Measurements from ENCODE around the gene FIS1.
A peak's percentile ranks its signal among the peaks of the same experiment; 100 is the strongest.
"Not testable (repeated sequence)": the region's sequence is repeated elsewhere in the genome, so short reads cannot be mapped to it uniquely, and the experiment has no call there.

The FIS1 gene

GRCh38 chr7:101244375-101245146 lies at the start of gene FIS1:
Gene FIS1 (minus strand): TSS chr7:101245081. CDS start chr7:101245004, 77 bp downstream.
- peak; percentile 87 for DNase-seq

- no peak for DNase-seq
These were observed 49.4 kb upstream of the FIS1 start for GRCh38 chr7:101294039-101294831.

DNA sequence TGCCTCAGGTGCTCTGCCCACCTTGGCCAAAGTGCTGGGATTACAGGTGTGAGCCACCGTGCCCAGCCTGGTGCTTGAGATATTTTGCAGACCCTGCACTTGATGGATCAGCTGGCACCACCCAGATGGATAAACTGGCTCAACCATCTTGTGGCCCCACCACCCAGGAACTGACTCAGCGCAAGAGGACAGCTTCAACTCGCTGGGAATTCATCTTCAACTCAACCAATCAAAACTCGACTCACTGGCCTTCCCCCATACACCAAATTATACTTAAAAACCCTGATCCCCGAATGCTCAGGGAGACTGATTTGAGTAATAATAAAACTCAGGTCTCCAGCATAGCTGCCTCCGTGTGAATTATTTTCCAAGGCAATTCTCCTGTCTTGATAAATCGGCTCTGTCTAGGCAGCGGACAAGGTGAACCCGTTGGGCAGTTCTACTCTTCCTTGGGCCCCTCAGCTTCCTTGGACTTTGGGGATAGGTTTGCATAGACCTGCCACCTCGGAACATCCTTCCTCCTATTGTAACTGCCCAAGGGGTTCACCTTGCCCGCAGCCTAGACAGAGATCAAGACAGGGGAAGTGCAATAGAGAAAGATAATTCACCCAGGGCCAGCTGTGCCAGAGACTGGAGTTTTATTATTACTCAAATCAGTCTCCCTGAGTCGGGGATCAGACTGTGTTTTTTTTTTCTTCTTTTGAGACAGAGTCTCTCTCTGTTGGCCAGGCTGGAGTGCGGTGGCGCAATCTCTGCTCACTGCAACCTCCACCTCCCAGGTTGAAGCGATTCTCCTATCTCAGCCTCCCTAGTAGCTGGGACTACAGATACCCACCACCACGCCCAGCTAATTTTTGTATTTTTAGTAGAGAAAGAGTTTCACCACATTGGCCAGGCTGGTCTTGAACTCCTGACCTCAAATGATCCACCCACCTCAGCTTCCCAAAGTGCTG lies 48.5 kb upstream of the FIS1 start:
- DNase-seq, result not testable (repeated sequence)

GRCh38 chr7:101292566-101292965 lies 47.7 kb upstream of the FIS1 start:
- DNase-seq, result not testable (repeated sequence)

- not testable (repeated sequence) for DNase-seq
These were observed 45.5 kb upstream of the FIS1 start for GRCh38 chr7:101290186-101291037.

- DNase-seq, result not testable (repeated sequence)
These were observed 44.8 kb upstream of the FIS1 start for GRCh38 chr7:101289687-101290086.

- no peak for DNase-seq
These were observed 43.6 kb upstream of the FIS1 start for GRCh38 chr7:101288439-101288838.

- DNase-seq, result no peak
These were observed 42.2 kb upstream of the FIS1 start for GRCh38 chr7:101287032-101287431.

GRCh38 chr7:101285880-101286279 lies 41.0 kb upstream of the FIS1 start:
- DNase-seq, result not testable (repeated sequence)

- no peak for DNase-seq
These were observed 40.3 kb upstream of the FIS1 start for GRCh38 chr7:101285171-101285570.

DNA sequence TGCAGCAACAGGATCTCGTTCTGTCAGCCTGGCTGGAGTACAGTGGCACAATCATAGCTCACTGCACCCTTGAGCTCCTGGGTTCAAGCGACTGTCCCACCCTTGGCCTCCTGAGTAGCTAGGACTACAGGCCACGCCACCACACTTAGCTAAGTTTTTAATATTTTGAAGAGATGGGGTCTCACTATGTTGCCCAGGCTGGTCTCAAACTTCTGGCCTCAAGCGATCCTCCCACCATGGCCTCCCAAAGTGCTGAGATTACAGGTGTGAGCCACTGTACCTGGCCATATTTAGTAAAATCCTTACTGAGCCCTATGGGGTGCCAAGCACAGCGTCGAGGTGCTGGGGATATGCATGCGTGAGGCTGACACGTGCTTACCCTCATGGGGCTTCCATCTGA lies 36.0 kb upstream of the FIS1 start:
- DNase-seq, result not testable (repeated sequence)

GRCh38 chr7:101278461-101279292 lies 33.8 kb upstream of the FIS1 start:
- no peak for DNase-seq

DNA sequence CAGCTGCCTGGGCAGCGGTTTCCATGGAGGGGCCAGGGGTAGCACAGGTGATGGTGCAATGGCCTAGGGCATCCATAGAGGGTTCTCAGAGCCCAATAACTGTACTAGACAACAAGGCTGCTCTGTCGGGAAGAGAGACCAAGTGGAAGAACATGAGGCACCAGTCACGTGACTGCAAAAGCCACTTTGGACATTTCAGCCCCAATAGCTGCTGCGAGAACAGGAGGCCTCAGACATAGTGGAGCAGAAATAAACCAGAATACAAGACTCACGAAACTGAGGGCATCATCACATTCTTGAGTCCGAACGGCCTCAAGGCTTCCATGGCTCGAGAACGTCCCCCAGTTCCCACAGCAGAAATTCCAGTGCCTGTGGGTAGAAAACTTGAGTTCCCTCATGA lies 32.3 kb upstream of the FIS1 start:
- no peak for DNase-seq

GRCh38 chr7:101273206-101273605 lies 28.3 kb upstream of the FIS1 start:
- DNase-seq, result no peak

DNA sequence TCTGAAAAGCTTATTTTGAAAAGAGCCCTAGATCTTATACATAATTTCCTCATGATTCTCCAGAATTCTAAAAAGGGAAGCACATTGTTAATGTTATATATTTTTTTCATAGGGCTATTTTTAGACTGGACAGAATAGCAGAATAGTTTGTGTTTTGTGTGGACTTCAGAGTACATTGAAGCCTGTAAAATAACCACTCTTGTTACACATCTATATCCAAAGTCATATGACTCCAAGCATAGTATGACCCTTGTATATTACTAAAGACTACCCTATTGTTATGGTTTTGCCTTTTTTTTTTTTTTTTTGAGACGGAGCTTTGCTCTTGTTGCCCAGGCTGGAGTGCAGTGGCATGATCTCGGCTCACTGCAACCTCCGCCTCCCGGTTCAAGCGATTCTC lies 26.1 kb upstream of the FIS1 start:
- no peak for DNase-seq

GRCh38 chr7:101269664-101270063 lies 24.8 kb upstream of the FIS1 start:
- DNase-seq, result no peak

DNA sequence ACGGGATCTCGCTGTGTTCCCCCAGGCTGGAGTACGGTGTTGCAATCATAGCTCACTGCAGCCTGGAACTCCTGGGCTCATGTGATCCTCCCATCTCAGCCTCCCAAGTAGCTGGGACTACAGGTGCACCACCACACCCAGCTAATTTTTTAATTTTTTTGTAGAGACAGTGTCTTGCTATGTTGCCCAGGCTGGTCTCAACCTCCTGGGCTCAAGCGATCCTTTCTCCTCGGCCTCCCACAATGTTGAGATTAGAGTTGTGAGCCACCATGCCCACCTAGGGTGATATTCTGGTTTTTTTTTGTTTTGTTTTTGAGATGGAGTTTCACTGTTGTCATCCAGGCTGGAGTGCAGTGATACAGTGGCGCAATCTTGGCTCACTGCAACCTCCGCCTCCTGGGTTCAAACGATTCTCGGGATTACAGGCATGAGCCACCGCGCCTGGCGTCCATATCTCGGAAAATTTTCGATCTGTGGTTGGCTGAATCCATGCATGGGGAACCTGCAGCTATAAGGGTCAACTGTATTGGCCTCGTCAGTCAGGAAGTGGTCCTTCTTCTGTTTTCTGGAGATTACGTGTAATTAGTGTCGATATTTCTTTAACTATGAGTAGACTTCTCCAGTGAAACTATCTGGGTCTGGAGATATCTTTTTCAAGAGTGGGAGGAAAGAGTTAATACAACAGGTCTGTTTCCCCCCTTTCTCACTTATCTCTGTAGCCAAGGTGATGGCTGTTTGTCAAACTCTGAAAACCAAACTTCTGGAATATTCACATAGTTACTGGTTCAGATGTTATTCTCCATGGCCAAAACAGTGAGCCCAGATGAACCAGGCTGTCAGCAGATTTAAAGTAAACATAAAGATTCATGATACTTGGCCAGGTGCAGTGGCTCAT lies 21.0 kb upstream of the FIS1 start:
- DNase-seq, result no peak

DNA sequence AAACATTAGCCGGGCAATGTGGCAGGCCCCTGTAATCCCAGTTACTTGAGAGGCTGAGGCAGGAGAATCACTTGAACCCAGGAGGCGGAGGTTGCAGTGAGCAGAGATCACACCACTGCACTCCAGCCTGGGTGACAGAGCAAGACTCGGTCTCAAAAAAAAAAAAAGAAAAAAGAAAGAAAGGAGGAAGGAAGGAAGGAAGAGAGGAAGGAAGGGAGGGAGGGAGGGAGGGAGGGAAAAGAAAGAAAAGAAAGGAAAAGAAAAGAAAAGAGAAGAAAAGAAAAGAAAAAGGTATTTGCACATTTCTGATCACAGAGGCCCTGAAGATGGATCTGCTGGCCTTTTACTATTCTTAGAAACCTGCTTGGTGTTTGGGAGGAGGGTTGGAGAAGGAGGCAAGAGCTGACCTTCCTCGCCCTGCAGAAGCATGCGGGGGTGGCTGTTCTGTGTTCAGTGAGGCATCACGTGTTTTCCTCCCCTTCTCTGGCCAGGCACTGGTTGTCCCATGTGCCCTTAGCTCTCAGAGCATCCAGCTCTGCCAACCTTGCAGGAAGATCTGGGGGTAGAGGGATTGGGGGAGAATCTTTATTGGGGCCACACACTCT lies 19.3 kb upstream of the FIS1 start:
- DNase-seq, result not testable (repeated sequence)

DNA sequence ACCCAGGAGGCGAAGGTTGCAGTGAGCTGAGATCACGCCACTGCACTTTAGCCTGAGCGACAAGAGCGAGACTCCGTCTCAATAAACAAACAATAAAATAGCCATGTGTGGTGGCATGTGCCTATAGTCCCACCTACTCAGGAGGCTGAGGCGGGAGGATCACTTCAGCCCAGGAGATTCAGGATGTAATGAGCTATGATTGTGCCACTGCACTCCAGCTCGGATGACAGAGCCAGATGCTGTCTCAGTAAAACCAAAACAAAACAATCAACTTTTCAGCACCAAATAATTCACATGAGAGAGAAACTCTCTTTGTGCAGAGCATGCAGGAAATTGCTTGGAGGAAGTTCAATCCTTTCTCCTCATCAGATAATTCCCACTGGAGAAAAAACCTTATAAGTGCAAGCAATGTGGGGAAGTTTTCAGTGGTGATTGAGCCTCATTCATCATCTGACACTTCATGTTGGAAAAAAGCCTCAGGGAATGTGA lies 13.4 kb upstream of the FIS1 start:
- no peak for DNase-seq
